ENCODE data around the gene DNAJC22.

The DNAJC22 gene

GRCh38 chr12:49346659-49347310 lies at the start of gene DNAJC22:
DNAJC22 (plus strand) TSS chr12:49346888; CDS start chr12:49348873, 1,985 bp downstream.
- H3K4me3 ChIP-seq (ENCODE audit: low read depth, low read length): peak within 1 kb of the TSS; percentile 30
- in situ Hi-C loops (cut with HindIII; ENCODE audit: low sequenced_read_pairs): no loop called here
- TF ChIP-seq CTCF (IDR thresholded peaks at IDR 0.05; ENCODE audit: low read depth, low read length): no peak
- DNase-seq (ENCODE audit: low read depth, low spot score): no peak

- DNase-seq (ENCODE audit: low read depth, low spot score): no peak
- no peak overlapping the region for H3K4me3 ChIP-seq (ENCODE audit: low read depth, low read length)
- in situ Hi-C loops (cut with HindIII; ENCODE audit: low sequenced_read_pairs): no loop called here
- TF ChIP-seq CTCF (IDR thresholded peaks at IDR 0.05; ENCODE audit: low read depth, low read length): no peak
Observed at GRCh38 chr12:49297695-49298060, 49.0 kb upstream of the DNAJC22 start.

- no peak for TF ChIP-seq CTCF (IDR thresholded peaks at IDR 0.05; ENCODE audit: low read depth, low read length)
- in situ Hi-C loops (cut with HindIII; ENCODE audit: low sequenced_read_pairs): no loop called here
- H3K4me3 ChIP-seq (ENCODE audit: low read depth, low read length): no peak overlapping the region
- no peak for DNase-seq (ENCODE audit: low read depth, low spot score)
Observed at GRCh38 chr12:49298160-49298559, 48.5 kb upstream of the DNAJC22 start.

- in situ Hi-C loops (cut with HindIII; ENCODE audit: low sequenced_read_pairs): no loop called here
- no peak for DNase-seq (ENCODE audit: low read depth, low spot score)
- TF ChIP-seq CTCF (IDR thresholded peaks at IDR 0.05; ENCODE audit: low read depth, low read length): no peak
Observed at GRCh38 chr12:49301760-49302159, 44.9 kb upstream of the DNAJC22 start.

GRCh38 chr12:49304161-49304560 lies 42.5 kb upstream of the DNAJC22 start:
- no peak overlapping the region for H3K4me3 ChIP-seq (ENCODE audit: low read depth, low read length)
- DNase-seq (ENCODE audit: low read depth, low spot score): no peak
- TF ChIP-seq CTCF (IDR thresholded peaks at IDR 0.05; ENCODE audit: low read depth, low read length): no peak
- in situ Hi-C loops (cut with HindIII; ENCODE audit: low sequenced_read_pairs): no loop called here

More at GRCh38 chr12:49301760-49302159, 44.9 kb upstream of the DNAJC22 start:
- no peak overlapping the region for H3K4me3 ChIP-seq (ENCODE audit: low read depth, low read length)

- TF ChIP-seq CTCF (IDR thresholded peaks at IDR 0.05; ENCODE audit: low read depth, low read length): no peak
- in situ Hi-C loops (cut with HindIII; ENCODE audit: low sequenced_read_pairs): no loop called here
- no peak overlapping the region for H3K4me3 ChIP-seq (ENCODE audit: low read depth, low read length)
- no peak for DNase-seq (ENCODE audit: low read depth, low spot score)
Observed at GRCh38 chr12:49305762-49306510, 40.8 kb upstream of the DNAJC22 start.
